Measurements from ENCODE around the gene FAT1.

- TF ChIP-seq CTCF (IDR thresholded peaks at IDR 0.05): no peak
- TF ChIP-seq POLR2A (IDR thresholded peaks at IDR 0.05): no peak
Measured at GRCh38 chr4:186599483-186599882, 124.2 kb downstream of the FAT1 start.
